Endothelial cell (in vitro differentiated cells): ENCODE measurements around the gene MARVELD1. TPM values are rescaled to one million over a fixed set of nuclear protein-coding genes. Genes with fewer than 3 reads are reported as not detected.
A peak's percentile ranks its signal among the peaks of the same experiment; 100 is the strongest.

Experiments used
- DNase-seq: peaks from one replicate; pipeline ENCODE4 v3.0.0; 2021; ENCODE audit warnings: low spot score
- H3K27ac Mint-ChIP-seq: one replicate; pipeline ENCODE4 v1.8.0; 2021; ENCODE audit warnings: mixed read lengths, inconsistent platforms; ENCODE audit not compliant: unreplicated experiment
- H3K27me3 Mint-ChIP-seq: one replicate; pipeline ENCODE4 v1.8.0; 2021; ENCODE audit warnings: mild to moderate bottlenecking, moderate library complexity, mixed read lengths, inconsistent platforms; ENCODE audit not compliant: unreplicated experiment
- H3K36me3 Mint-ChIP-seq: one replicate; pipeline ENCODE4 v1.8.0; 2021; ENCODE audit warnings: mild to moderate bottlenecking, low read depth, mixed read lengths, inconsistent platforms; ENCODE audit not compliant: unreplicated experiment
- H3K4me1 Mint-ChIP-seq: one replicate; pipeline ENCODE4 v1.8.0; 2021; ENCODE audit warnings: mild to moderate bottlenecking, mixed read lengths, inconsistent platforms; ENCODE audit not compliant: unreplicated experiment
- H3K4me3 Mint-ChIP-seq: one replicate; pipeline ENCODE4 v1.8.0; 2021; ENCODE audit warnings: mild to moderate bottlenecking, mixed read lengths, inconsistent platforms; ENCODE audit not compliant: unreplicated experiment
- H3K9me3 Mint-ChIP-seq: one replicate; pipeline ENCODE4 v1.8.0; 2021; ENCODE audit warnings: mixed read lengths, inconsistent platforms; ENCODE audit not compliant: unreplicated experiment
- long read RNA-seq: library from polyadenylated mRNA; unstranded; transcript quantifications from one replicate; pipeline ENCODE4 v2.0.0, GENCODE V29; 2020; ENCODE audit not compliant: unreplicated experiment
- total RNA-seq: library from RNA; stranded (reverse); fragmentation: NEBNext Ultra II Directional; extraction: Animal tissue kit (Norgen Biotek cat#: 25700); gene quantifications from one replicate; pipeline ENCODE4 v1.2.1, GENCODE V29; 2021; ENCODE audit not compliant: unreplicated experiment
- TF ChIP-seq, protein P1 (sequence below): fragments of 200-600 bp; sonication (generic); IDR thresholded peaks from one replicate; pipeline ENCODE4 v1.5.0; 2021; ENCODE audit warnings: antibody characterized with exemption; ENCODE audit not compliant: unreplicated experiment

The MARVELD1 gene
- total RNA-seq, result 21.0 TPM
- long read RNA-seq, partial matches to known transcripts, result 0 of 4 reads
- long read RNA-seq, other reads (novel, unspliced or antisense), result 1 of 4 reads

DNA sequence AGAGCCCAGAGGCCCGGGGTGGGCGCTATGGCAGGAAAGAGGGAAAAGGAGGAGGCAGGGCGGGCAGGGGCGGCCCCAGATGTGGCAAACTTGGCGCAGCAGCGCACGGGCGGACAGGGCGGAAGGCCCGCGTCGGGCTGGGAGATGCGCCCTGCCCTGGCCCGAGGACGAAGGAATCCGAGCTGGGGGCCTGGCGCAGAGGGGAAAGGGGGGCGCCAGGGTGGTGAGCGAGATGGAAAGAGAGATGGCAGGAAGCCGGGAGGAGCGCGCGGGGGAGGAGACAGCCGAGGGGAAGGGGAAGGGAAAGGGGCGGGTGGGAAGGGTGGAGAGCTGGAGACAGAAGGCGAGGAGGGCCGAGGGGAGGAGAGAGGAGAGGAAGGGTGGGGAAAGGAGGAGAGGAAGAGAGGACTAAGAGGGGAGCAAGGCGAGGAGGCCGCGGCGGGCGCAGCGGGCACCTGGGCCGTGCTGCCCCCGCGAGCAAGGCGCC is at the start of gene MARVELD1:
TSS of gene MARVELD1 (plus strand) at position 392 of the 487 bp plus-strand sequence. CDS start 147 bp downstream, outside the sequence.
- TF ChIP-seq, protein P1, sequence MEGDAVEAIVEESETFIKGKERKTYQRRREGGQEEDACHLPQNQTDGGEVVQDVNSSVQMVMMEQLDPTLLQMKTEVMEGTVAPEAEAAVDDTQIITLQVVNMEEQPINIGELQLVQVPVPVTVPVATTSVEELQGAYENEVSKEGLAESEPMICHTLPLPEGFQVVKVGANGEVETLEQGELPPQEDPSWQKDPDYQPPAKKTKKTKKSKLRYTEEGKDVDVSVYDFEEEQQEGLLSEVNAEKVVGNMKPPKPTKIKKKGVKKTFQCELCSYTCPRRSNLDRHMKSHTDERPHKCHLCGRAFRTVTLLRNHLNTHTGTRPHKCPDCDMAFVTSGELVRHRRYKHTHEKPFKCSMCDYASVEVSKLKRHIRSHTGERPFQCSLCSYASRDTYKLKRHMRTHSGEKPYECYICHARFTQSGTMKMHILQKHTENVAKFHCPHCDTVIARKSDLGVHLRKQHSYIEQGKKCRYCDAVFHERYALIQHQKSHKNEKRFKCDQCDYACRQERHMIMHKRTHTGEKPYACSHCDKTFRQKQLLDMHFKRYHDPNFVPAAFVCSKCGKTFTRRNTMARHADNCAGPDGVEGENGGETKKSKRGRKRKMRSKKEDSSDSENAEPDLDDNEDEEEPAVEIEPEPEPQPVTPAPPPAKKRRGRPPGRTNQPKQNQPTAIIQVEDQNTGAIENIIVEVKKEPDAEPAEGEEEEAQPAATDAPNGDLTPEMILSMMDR, result no peak
- H3K27me3 Mint-ChIP-seq, result peaks cover 12% of the 10 kb centered on the region
- H3K4me3 Mint-ChIP-seq, result peak within 1 kb of the TSS; percentile 96
- H3K9me3 Mint-ChIP-seq, result no peaks in the 10 kb centered on the region
- H3K27ac Mint-ChIP-seq, result peak within 1 kb of the TSS; percentile 79
- DNase-seq, result peak; percentile 21
- H3K36me3 Mint-ChIP-seq, result peaks cover 15% of the 10 kb centered on the region
- peaks cover 25% of the 10 kb centered on the region for H3K4me1 Mint-ChIP-seq

DNA sequence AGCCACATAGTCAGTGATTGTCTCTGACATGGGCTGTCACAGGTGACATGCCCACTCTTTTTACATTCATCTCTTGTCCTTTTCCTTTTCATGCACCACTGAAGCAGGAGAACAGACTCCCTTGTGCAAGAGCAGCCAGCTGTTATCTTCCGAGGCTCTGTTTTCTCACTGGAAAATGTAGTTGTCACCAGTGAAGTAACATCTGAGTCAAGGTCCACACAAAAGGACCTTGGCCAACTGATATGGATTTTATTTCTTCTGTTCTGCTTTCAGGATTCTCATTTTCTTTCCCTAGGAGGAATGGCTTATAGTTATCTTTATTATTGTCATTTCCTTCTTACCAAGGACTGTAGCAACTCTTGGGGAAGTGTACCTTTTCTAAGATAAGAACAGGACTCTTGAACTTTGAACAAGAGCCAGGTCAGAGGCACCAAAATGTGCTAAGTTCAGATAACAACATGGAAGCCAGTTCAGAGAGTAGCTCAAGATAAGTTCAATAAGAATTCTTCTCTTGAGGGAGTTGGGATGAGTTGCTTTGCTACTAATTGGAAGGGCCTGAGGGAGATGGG is 49.2 kb upstream of the MARVELD1 start:
- H3K27ac Mint-ChIP-seq, result no peak overlapping the region
- H3K27me3 Mint-ChIP-seq, result no peaks in the 10 kb centered on the region
- H3K9me3 Mint-ChIP-seq, result no peaks in the 10 kb centered on the region
- peaks cover 40% of the 10 kb centered on the region for H3K36me3 Mint-ChIP-seq
- H3K4me3 Mint-ChIP-seq, result no peak overlapping the region
- TF ChIP-seq, protein P1, result no peak
- DNase-seq, result no peak
- no peaks in the 10 kb centered on the region for H3K4me1 Mint-ChIP-seq

DNA sequence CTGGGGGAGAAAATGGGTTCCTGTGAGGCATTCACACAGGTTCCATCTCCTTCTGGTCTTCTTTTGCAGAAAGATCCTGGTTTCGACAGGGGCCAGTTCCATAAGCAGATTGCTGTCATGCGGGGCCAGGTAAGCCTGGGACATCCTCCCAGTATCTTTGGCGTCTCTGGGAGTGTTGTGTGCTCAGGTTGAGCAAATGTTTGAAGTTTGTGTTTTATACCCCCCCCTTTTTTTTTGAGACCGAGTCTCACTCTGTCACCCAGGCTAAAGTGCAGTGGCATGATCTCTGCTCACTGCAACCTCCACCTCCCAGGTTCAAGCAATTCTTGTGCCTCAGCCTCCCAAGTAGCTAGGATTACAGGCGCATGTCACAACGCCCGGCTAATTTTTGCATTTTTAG is 46.5 kb upstream of the MARVELD1 start:
- DNase-seq, result no peak
- Mint-ChIP-seq H3K4me3 (no peak overlapping the region), H3K27ac (no peak overlapping the region), H3K36me3 (peaks cover 35% of the 10 kb centered on the region), H3K4me1 (no peaks in the 10 kb centered on the region), H3K9me3 (no peaks in the 10 kb centered on the region), H3K27me3 (no peaks in the 10 kb centered on the region)
- TF ChIP-seq, protein P1, result no peak

GRCh38 chr10:97667463-97667862 is 46.1 kb upstream of the MARVELD1 start:
- TF ChIP-seq, protein P1, result no peak
- no peak overlapping the region for H3K27ac Mint-ChIP-seq
- H3K27me3 Mint-ChIP-seq, result no peaks in the 10 kb centered on the region
- peaks cover 32% of the 10 kb centered on the region for H3K36me3 Mint-ChIP-seq
- H3K4me1 Mint-ChIP-seq, result no peaks in the 10 kb centered on the region
- H3K4me3 Mint-ChIP-seq, result no peak overlapping the region
- no peaks in the 10 kb centered on the region for H3K9me3 Mint-ChIP-seq
- DNase-seq, result no peak

DNA sequence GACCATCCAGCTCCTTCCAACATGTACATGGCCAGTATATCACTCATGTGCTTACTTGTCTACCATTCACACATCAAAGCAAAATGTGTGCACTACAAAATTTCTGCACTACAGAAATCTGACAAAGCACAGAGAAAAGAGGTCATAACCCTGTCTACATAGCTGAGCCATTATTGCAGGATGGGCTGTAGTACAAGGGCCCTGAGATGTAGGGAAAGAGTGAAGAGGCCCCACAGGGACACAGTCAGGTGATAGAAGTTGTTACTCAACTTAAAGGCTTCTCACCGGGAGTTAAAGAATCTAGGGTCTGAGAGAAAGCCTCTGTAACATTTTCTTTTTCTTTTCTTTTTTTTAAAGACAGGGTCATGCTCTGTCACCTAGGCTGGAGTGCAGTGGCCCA is 44.0 kb upstream of the MARVELD1 start:
- H3K4me3 Mint-ChIP-seq, result no peak overlapping the region
- H3K27ac Mint-ChIP-seq, result no peak overlapping the region
- DNase-seq, result no peak
- H3K36me3 Mint-ChIP-seq, result peaks cover 30% of the 10 kb centered on the region
- no peaks in the 10 kb centered on the region for H3K9me3 Mint-ChIP-seq
- H3K27me3 Mint-ChIP-seq, result peaks cover 2% of the 10 kb centered on the region
- TF ChIP-seq, protein P1, result no peak
- no peaks in the 10 kb centered on the region for H3K4me1 Mint-ChIP-seq
